A673 (cell line): ENCODE data around the gene RELCH.

Experiments used
- CTCF ChIP-seq: fragments of 300-800, 200-600 bp; sonication (generic); conservative IDR thresholded peaks from 2 replicates; pipeline ENCODE4 v1.5.1; 2017; ENCODE audit warnings: low read depth, mild to moderate bottlenecking, antibody characterized with exemption, low read length, moderate library complexity, mixed read lengths
- EZH2 ChIP-seq: fragments of 200-600 bp; sonication (generic); IDR thresholded peaks from 2 replicates; pipeline ENCODE4 v1.6.1; 2017; ENCODE audit warnings: borderline replicate concordance, low read depth, mild to moderate bottlenecking, mixed read lengths, antibody characterized with exemption, low read length; ENCODE audit not compliant: poor library complexity, severe bottlenecking

- TF ChIP-seq CTCF = no peak
- no peak for TF ChIP-seq EZH2
Observed at GRCh38 chr18:62186499-62186773, 619 bp upstream of the RELCH start.
